Transverse colon (tissue), 4 donors: ENCODE measurements around the gene ZNF775. TPM values are rescaled to one million over a fixed set of nuclear protein-coding genes. Genes with fewer than 3 reads are reported as not detected.
A peak's percentile ranks its signal among the peaks of the same experiment; 100 is the strongest.

Source experiments
- DNase-seq: peaks from one replicate; pipeline ENCODE4 v3.0.0-alpha.2; 2019
- H3K27ac ChIP-seq, 4 donors: fragments of 200-600 bp; sonication (generic); 2 replicates each; pipeline ENCODE4 v1.5.1; 2016 to 2018; ENCODE audit warnings: inconsistent platforms in 4 of 4
- H3K27me3 ChIP-seq: fragments of 200-600 bp; sonication (generic); 2 replicates; pipeline ENCODE4 v1.5.1; 2017; ENCODE audit warnings: inconsistent platforms
- H3K36me3 ChIP-seq, 4 donors: fragments of 200-600 bp; sonication (generic); 2 replicates each; pipeline ENCODE4 v1.5.1; 2017 to 2019; ENCODE audit warnings: inconsistent platforms in 4 of 4
- H3K4me1 ChIP-seq, 4 donors: fragments of 200-600 bp; sonication (generic); 2 replicates each; pipeline ENCODE4 v1.5.1; 2017 to 2020; ENCODE audit warnings: inconsistent platforms in 4 of 4
- H3K4me3 ChIP-seq, 4 donors: fragments of 200-600 bp; sonication (generic); 1 replicate in 1 of 4; 2 replicates in 3 of 4; pipeline versions ENCODE4 v1.5.1 to v1.6.1; 2017 to 2019; ENCODE audit warnings: inconsistent platforms in 4 of 4
- H3K9me3 ChIP-seq, 2 donors: fragments of 200-600 bp; sonication (generic); 2 replicates each; pipeline ENCODE4 v1.5.1; 2017 to 2019; ENCODE audit warnings: inconsistent platforms in 2 of 2
- EP300 ChIP-seq: sonication (generic); formaldehyde crosslinking; IDR thresholded peaks from one replicate; pipeline ENCODE4 v1.6.1; 2017; ENCODE audit warnings: antibody characterized with exemption, low read depth
- POLR2A ChIP-seq: fragments of 450-650 bp; IDR thresholded peaks from one replicate; pipeline ENCODE4 v1.6.1; 2016; ENCODE audit warnings: antibody characterized with exemption, mild to moderate bottlenecking, moderate library complexity
- POLR2AphosphoS5 ChIP-seq, 3 donors: sonication (generic); formaldehyde crosslinking; IDR thresholded peaks; one replicate each; pipeline ENCODE4 v1.6.1; 2016; ENCODE audit warnings: antibody characterized with exemption in 3 of 3
- WGBS, 2 donors: methylation state at CpG; one replicate each; pipeline ENCODE4 v1.1.5; 2018; ENCODE audit warnings: low coverage in 1 of 2; 5-methylcytosine and 5-hydroxymethylcytosine counted together
- in situ Hi-C, 4 donors: fragments of 200-750 bp; cut with MboI; loops; one replicate each; pipeline versions ENCODE4 v1.15.0 to v1.15.1; 2017; ENCODE audit warnings: low sequenced_read_pairs in 3 of 4, low pct_ligation_motif_present in 1 of 4, low pct_unique_long_range_greater_than_20kb in 1 of 4
- intact Hi-C: fragments of 100-400 bp; cut with DNase I; formaldehyde crosslinking; loops from one replicate; pipeline ENCODE4 v1.15.1; 2023; ENCODE audit warnings: low total_unique reads
- total RNA-seq, 4 donors: library from RNA; depleted of rRNA; stranded (reverse); fragments of >200 nt; gene quantifications; one replicate each; pipeline ENCODE4 v1.1.0, GENCODE V29; 2016
- TF ChIP-seq, protein P1 (sequence below), 5 experiments: fragments of 200-600 bp in 3 of 5; fragments of 450-650 bp in 2 of 5; sonication (generic) in 3 of 5; IDR thresholded peaks; 1 replicate in 2 of 5; 2 replicates in 3 of 5; pipeline ENCODE4 v1.5.1; 2016 to 2017; ENCODE audit warnings: antibody characterized with exemption in 5 of 5, inconsistent platforms in 3 of 5, mild to moderate bottlenecking in 2 of 5, moderate library complexity in 1 of 5

ZNF775 gene
- total RNA-seq, 4 donors from 2014 or later, result 8.9 to 75.2 (median 15.2) TPM

DNA sequence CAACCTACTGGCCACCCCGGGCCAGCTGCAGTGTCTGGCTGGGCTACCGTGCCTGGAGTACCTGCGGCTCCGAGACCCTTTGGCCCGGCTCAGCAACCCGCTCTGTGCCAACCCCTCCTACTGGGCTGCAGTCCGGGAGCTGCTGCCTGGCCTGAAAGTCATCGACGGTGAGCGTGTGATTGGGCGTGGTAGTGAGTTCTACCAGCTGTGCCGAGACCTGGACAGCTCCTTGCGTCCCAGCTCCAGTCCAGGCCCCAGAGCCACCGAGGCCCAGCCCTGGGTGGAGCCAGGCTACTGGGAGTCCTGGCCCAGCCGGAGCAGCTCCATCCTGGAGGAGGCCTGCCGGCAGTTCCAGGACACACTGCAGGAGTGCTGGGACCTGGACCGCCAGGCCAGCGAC lies 42.0 kb upstream of the ZNF775 start:
- in situ Hi-C loops (no loop called here), intact Hi-C loops (no loop called here)
- Histone ChIP-seq H3K27me3 (peaks cover 11% of the 10 kb centered on the region), H3K36me3 (no peaks in the 10 kb centered on the region), H3K27ac (peak overlapping the region in 3 of 4 donors; percentile 68 to 94 (median 86)), H3K4me3 (no peak overlapping the region), H3K9me3 (no peaks in the 10 kb centered on the region), H3K4me1 (peaks cover 23 to 61% (median 51%) of the 10 kb centered on the region in 4 donors)
- TF ChIP-seq EP300, result no peak
- TF ChIP-seq POLR2AphosphoS5 (IDR thresholded peaks at IDR 0.05), result no peak
- no peak for TF ChIP-seq POLR2A
- TF ChIP-seq, protein P1, sequence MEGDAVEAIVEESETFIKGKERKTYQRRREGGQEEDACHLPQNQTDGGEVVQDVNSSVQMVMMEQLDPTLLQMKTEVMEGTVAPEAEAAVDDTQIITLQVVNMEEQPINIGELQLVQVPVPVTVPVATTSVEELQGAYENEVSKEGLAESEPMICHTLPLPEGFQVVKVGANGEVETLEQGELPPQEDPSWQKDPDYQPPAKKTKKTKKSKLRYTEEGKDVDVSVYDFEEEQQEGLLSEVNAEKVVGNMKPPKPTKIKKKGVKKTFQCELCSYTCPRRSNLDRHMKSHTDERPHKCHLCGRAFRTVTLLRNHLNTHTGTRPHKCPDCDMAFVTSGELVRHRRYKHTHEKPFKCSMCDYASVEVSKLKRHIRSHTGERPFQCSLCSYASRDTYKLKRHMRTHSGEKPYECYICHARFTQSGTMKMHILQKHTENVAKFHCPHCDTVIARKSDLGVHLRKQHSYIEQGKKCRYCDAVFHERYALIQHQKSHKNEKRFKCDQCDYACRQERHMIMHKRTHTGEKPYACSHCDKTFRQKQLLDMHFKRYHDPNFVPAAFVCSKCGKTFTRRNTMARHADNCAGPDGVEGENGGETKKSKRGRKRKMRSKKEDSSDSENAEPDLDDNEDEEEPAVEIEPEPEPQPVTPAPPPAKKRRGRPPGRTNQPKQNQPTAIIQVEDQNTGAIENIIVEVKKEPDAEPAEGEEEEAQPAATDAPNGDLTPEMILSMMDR (IDR thresholded peaks at IDR 0.05), result no peak
- WGBS, 2 donors, result 59% methylated on average over 17 of the region's 18 CpGs; no CpG with 5 or more reads in 1 of the 2 donors
- peak; percentile 62 for DNase-seq

DNA sequence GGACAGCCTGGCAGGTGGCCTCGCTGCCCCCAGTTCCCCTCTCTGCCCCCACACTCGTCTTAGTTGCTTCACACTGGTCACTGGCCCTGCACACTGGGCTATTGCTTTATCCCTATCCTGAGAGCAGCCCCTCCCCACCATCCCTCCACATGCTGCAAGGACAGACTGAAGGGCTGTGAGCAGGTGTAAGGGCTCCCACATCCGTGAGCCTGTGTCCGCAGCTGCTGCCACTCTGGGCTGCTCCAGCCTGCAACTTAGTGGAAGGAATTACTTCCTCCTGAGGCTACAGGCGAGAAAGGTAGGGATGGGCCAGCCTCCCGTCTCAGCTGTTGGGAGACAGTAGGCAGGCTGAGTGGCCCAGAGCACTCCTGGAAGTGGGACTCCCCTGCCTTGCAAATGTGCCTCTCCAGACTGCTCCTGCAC lies 41.5 kb upstream of the ZNF775 start:
- intact Hi-C loops (no loop called here), in situ Hi-C loops (no loop called here)
- TF ChIP-seq POLR2AphosphoS5 (IDR thresholded peaks at IDR 0.05) (no peak), EP300 (no peak), POLR2A (no peak)
- TF ChIP-seq, protein P1 (IDR thresholded peaks at IDR 0.05), result no peak
- Histone ChIP-seq H3K27ac (peak overlapping the region in 3 of 4 donors; percentile 68 to 94 (median 86)), H3K4me3 (no peak overlapping the region), H3K4me1 (peaks cover 23 to 61% (median 51%) of the 10 kb centered on the region in 4 donors), H3K36me3 (no peaks in the 10 kb centered on the region), H3K9me3 (no peaks in the 10 kb centered on the region), H3K27me3 (peaks cover 11% of the 10 kb centered on the region)
- peak; percentile 44 for DNase-seq
- WGBS, 2 donors, result 67% methylated on average over 6 of the region's 6 CpGs; no CpG with 5 or more reads in 1 of the 2 donors

DNA sequence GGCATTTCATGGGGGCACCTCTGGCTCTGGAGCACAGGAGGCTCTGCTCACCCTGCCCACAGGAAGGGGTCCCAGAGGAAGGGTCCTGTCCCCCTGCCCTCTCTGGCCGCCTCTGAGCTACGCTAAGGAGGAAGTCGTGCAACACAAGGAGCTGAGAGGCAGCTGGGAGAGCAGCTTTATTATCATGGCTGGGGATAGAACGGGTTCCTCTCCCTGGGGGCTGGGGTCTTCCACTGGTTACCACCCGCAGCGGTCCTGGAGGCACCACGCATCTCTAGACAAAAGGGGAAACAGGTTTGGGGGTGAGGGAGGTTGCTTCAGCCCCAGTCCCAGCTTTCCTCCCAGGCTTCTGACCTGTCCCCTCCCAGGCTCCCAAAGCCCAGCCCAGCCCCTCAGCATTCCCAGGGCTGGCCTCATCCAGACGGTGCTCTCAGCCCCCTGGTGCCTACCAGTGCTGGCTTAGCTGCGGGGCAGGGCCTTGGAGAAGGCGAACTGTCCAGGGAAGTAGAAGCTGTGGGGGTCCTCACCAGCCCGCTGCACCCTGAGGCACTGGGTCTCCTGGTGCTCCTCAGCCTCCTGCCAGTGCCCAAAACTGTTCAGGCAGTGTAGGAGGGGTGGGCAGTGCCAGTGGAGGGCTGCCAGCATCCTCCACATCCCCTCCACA lies 40.8 kb upstream of the ZNF775 start:
- in situ Hi-C loops (no loop called here), intact Hi-C loops (no loop called here)
- Histone ChIP-seq H3K9me3 (no peaks in the 10 kb centered on the region), H3K27ac (peak overlapping the region in 3 of 4 donors; percentile 68 to 94 (median 86)), H3K36me3 (no peaks in the 10 kb centered on the region), H3K27me3 (peaks cover 11% of the 10 kb centered on the region), H3K4me3 (no peak overlapping the region), H3K4me1 (peaks cover 23 to 61% (median 51%) of the 10 kb centered on the region in 4 donors)
- DNase-seq, result no peak
- TF ChIP-seq EP300 (no peak), POLR2AphosphoS5 (IDR thresholded peaks at IDR 0.05) (no peak), POLR2A (no peak)
- TF ChIP-seq, protein P1 (IDR thresholded peaks at IDR 0.05), result no peak
- 71% methylated on average over 11 of the region's 11 CpGs; no CpG with 5 or more reads in 1 of the 2 donors for WGBS, 2 donors

DNA sequence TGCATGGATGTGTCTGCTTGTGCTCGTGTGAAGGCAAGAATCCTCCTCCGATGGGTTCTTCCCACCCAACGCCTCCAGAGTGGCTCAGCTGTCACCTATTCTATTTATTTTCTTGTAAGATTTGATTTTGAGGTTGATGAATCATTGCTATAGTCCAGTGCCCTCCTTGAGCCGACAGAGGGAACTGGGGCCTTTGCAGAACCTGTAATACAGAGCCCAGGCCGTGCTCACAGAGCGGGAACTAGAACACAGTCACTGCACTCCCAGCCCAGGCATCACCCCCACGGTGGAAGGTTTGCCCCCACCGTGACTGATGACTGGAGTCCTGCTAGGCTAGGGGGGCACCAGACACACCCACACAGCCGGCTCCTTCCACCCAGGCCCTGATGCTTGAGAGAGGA lies 39.7 kb upstream of the ZNF775 start:
- in situ Hi-C loops (no loop called here), intact Hi-C loops (no loop called here)
- no peaks in the 10 kb centered on the region for H3K36me3 ChIP-seq
- peaks cover 11% of the 10 kb centered on the region for H3K27me3 ChIP-seq
- DNase-seq, result no peak
- 29% methylated on average over 9 of the region's 9 CpGs; no CpG with 5 or more reads in 1 of the 2 donors for WGBS, 2 donors
- peak overlapping the region in 1 of 4 donors; percentile 47 for H3K4me3 ChIP-seq
- TF ChIP-seq POLR2A (no peak), EP300 (no peak), POLR2AphosphoS5 (IDR thresholded peaks at IDR 0.05) (no peak)
- TF ChIP-seq, protein P1 (IDR thresholded peaks at IDR 0.05), result no peak
- no peaks in the 10 kb centered on the region for H3K9me3 ChIP-seq
- H3K27ac ChIP-seq, result peak overlapping the region; percentile 84 to 94 (median 86)
- H3K4me1 ChIP-seq, result peaks cover 23 to 61% (median 51%) of the 10 kb centered on the region in 4 donors
